ENCODE measurements around the gene GPR157.

The GPR157 gene

GRCh38 chr1:9111357-9111691 is 17.6 kb downstream of the GPR157 start:
- Histone ChIP-seq H3K9me3 (ENCODE audit: severe bottlenecking) (no peaks in the 10 kb centered on the region), H3K36me3 (no peaks in the 10 kb centered on the region; the same call in 1 of the 2 replicates), H3K27ac (no peak overlapping the region), H3K4me3 (ENCODE audit: low read depth, low read length) (no peak overlapping the region), H3K27me3 (ENCODE audit: insufficient read depth, low read depth, severe bottlenecking) (no peaks in the 10 kb centered on the region)
- TF ChIP-seq CTCF (IDR thresholded peaks at IDR 0.05; ENCODE audit: low read depth, low read length) = no peak
- no peak for DNase-seq

- H3K36me3 ChIP-seq = no peaks in the 10 kb centered on the region; the same call in 1 of the 2 replicates
- no peaks in the 10 kb centered on the region for H3K9me3 ChIP-seq (ENCODE audit: severe bottlenecking)
- peak; percentile 94 for DNase-seq
- H3K27me3 ChIP-seq (ENCODE audit: insufficient read depth, low read depth, severe bottlenecking) = no peaks in the 10 kb centered on the region
- H3K4me3 ChIP-seq (ENCODE audit: low read depth, low read length) = no peak overlapping the region
- TF ChIP-seq CTCF (IDR thresholded peaks at IDR 0.05; ENCODE audit: low read depth, low read length) = peak; percentile 86
- no peak overlapping the region for H3K27ac ChIP-seq
These were observed 18.1 kb downstream of the GPR157 start for GRCh38 chr1:9110669-9111356.

GRCh38 chr1:9108056-9108665 is 20.7 kb downstream of the GPR157 start:
- Histone ChIP-seq H3K27me3 (ENCODE audit: insufficient read depth, low read depth, severe bottlenecking) (no peaks in the 10 kb centered on the region), H3K27ac (no peak overlapping the region), H3K4me3 (ENCODE audit: low read depth, low read length) (no peak overlapping the region), H3K9me3 (ENCODE audit: severe bottlenecking) (no peaks in the 10 kb centered on the region), H3K36me3 (no peaks in the 10 kb centered on the region; the same call in 1 of the 2 replicates)
- no peak for DNase-seq
- TF ChIP-seq CTCF (IDR thresholded peaks at IDR 0.05; ENCODE audit: low read depth, low read length) = no peak

- TF ChIP-seq CTCF (IDR thresholded peaks at IDR 0.05; ENCODE audit: low read depth, low read length) = no peak
- Histone ChIP-seq H3K4me3 (ENCODE audit: low read depth, low read length) (no peak overlapping the region), H3K9me3 (ENCODE audit: severe bottlenecking) (no peaks in the 10 kb centered on the region)
These were observed 21.8 kb downstream of the GPR157 start for GRCh38 chr1:9107136-9107535.

GRCh38 chr1:9106286-9106685 is 22.6 kb downstream of the GPR157 start:
- no peaks in the 10 kb centered on the region for H3K27me3 ChIP-seq (ENCODE audit: insufficient read depth, low read depth, severe bottlenecking)
- H3K36me3 ChIP-seq = no peaks in the 10 kb centered on the region; the same call in 1 of the 2 replicates

More at GRCh38 chr1:9107136-9107535, 21.8 kb downstream of the GPR157 start:
- Histone ChIP-seq H3K36me3 (no peaks in the 10 kb centered on the region; the same call in 1 of the 2 replicates), H3K27ac (no peak overlapping the region), H3K27me3 (ENCODE audit: insufficient read depth, low read depth, severe bottlenecking) (no peaks in the 10 kb centered on the region)
- no peak for DNase-seq

More at GRCh38 chr1:9106286-9106685, 22.6 kb downstream of the GPR157 start:
- H3K9me3 ChIP-seq (ENCODE audit: severe bottlenecking) = no peaks in the 10 kb centered on the region
- H3K27ac ChIP-seq = no peak overlapping the region
- TF ChIP-seq CTCF (IDR thresholded peaks at IDR 0.05; ENCODE audit: low read depth, low read length) = no peak
- peak; percentile 37 for DNase-seq
- H3K4me3 ChIP-seq (ENCODE audit: low read depth, low read length) = no peak overlapping the region

All from WERI-Rb-1 (cell line).